ENCODE data around the gene EHMT1. TPM values are rescaled to one million over a fixed set of nuclear protein-coding genes. Genes with fewer than 3 reads are reported as not detected.

EHMT1 gene
- polyA plus RNA-seq, 1 of the 3 experiments (the other 2 are of a cell fraction): 39.5 TPM

DNA sequence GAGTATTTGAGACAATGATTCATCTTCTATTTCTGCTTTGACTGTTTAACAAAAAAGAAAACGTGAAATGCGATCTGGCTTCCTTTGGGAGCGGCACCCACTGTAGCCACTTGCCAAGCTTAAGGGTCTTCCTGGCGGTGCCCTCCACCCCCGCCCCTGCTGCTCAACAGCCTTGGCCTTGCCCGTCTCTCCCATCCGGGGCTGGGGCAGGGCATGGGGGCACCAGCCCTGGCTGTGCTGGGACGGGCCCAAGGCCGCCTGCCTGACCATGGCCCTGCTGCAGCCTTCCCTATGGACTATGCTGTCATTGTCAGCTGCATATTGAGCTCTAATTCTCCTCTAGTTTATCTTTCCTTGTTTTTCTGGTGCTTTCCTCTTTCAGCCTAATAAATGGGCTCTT lies 143.0 kb downstream of the EHMT1 start:
- TF ChIP-seq, protein P1, sequence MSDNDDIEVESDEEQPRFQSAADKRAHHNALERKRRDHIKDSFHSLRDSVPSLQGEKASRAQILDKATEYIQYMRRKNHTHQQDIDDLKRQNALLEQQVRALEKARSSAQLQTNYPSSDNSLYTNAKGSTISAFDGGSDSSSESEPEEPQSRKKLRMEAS (IDR thresholded peaks at IDR 0.05; ENCODE audit: low read depth): no peak
- no peak for TF ChIP-seq TCF12 (IDR thresholded peaks at IDR 0.05)
- TF ChIP-seq, protein P2, sequence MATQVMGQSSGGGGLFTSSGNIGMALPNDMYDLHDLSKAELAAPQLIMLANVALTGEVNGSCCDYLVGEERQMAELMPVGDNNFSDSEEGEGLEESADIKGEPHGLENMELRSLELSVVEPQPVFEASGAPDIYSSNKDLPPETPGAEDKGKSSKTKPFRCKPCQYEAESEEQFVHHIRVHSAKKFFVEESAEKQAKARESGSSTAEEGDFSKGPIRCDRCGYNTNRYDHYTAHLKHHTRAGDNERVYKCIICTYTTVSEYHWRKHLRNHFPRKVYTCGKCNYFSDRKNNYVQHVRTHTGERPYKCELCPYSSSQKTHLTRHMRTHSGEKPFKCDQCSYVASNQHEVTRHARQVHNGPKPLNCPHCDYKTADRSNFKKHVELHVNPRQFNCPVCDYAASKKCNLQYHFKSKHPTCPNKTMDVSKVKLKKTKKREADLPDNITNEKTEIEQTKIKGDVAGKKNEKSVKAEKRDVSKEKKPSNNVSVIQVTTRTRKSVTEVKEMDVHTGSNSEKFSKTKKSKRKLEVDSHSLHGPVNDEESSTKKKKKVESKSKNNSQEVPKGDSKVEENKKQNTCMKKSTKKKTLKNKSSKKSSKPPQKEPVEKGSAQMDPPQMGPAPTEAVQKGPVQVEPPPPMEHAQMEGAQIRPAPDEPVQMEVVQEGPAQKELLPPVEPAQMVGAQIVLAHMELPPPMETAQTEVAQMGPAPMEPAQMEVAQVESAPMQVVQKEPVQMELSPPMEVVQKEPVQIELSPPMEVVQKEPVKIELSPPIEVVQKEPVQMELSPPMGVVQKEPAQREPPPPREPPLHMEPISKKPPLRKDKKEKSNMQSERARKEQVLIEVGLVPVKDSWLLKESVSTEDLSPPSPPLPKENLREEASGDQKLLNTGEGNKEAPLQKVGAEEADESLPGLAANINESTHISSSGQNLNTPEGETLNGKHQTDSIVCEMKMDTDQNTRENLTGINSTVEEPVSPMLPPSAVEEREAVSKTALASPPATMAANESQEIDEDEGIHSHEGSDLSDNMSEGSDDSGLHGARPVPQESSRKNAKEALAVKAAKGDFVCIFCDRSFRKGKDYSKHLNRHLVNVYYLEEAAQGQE (IDR thresholded peaks at IDR 0.05; ENCODE audit: low read depth, low read length): no peak
- no peak for TF ChIP-seq YY1 (IDR thresholded peaks at IDR 0.05; ENCODE audit: low read depth)
- no peak for TF ChIP-seq MEF2A (IDR thresholded peaks at IDR 0.05; ENCODE audit: borderline replicate concordance, low read depth)
- TF ChIP-seq, protein P3, sequence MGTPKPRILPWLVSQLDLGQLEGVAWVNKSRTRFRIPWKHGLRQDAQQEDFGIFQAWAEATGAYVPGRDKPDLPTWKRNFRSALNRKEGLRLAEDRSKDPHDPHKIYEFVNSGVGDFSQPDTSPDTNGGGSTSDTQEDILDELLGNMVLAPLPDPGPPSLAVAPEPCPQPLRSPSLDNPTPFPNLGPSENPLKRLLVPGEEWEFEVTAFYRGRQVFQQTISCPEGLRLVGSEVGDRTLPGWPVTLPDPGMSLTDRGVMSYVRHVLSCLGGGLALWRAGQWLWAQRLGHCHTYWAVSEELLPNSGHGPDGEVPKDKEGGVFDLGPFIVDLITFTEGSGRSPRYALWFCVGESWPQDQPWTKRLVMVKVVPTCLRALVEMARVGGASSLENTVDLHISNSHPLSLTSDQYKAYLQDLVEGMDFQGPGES (IDR thresholded peaks at IDR 0.05; ENCODE audit: low read depth, low read length): no peak
- TF ChIP-seq, protein P4, sequence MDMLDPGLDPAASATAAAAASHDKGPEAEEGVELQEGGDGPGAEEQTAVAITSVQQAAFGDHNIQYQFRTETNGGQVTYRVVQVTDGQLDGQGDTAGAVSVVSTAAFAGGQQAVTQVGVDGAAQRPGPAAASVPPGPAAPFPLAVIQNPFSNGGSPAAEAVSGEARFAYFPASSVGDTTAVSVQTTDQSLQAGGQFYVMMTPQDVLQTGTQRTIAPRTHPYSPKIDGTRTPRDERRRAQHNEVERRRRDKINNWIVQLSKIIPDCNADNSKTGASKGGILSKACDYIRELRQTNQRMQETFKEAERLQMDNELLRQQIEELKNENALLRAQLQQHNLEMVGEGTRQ (IDR thresholded peaks at IDR 0.05; ENCODE audit: borderline replicate concordance, low read depth, low read length): no peak
- TF ChIP-seq ELF1 (IDR thresholded peaks at IDR 0.05): no peak
- TF ChIP-seq TAF1 (IDR thresholded peaks at IDR 0.05; ENCODE audit: borderline replicate concordance, low read depth, low read length): no peak
- no peak for TF ChIP-seq MXI1 (IDR thresholded peaks at IDR 0.05; ENCODE audit: low read depth, low read length)
- ChIA-PET POLR2A (no interaction called here), CTCF (interaction anchor here (1.4 kb wide), 1 partner anchor 89 kb away, joined by 5 read pairs; no protein-coding TSS in a partner anchor)
- H3K4me1 ChIP-seq (ENCODE audit: control insufficient read depth in 1 of 2, insufficient read depth in 2 of 2, low read depth in 1 of 2, low read length in 1 of 2): peaks cover 0 to 10% of the 10 kb centered on the region in 2 experiments; a peak in 1 of 4 replicates
- H3K79me2 ChIP-seq (ENCODE audit: insufficient read depth): peaks cover 10% of the 10 kb centered on the region
- no peaks in the 10 kb centered on the region for H4K20me1 ChIP-seq (ENCODE audit: insufficient read depth)
- no peaks in the 10 kb centered on the region for H3K27me3 ChIP-seq (ENCODE audit: insufficient read depth)
- 91% methylated on average over 6 of the region's 9 CpGs for WGBS (ENCODE audit: low lambda C conversion rate)
- H3K9me3 ChIP-seq: no peaks in the 10 kb centered on the region
- no peak overlapping the region for H2AFZ ChIP-seq (ENCODE audit: low read depth)
- H3K36me3 ChIP-seq (replicated peaks in 1 of 2; ENCODE audit: control insufficient read depth in 1 of 2, insufficient read depth in 2 of 2, low read length in 1 of 2): peaks cover 27 to 54% of the 10 kb centered on the region in 2 experiments
- no peaks in the 10 kb centered on the region for H3F3A ChIP-seq (replicated peaks; ENCODE audit: insufficient read depth)
- no peak overlapping the region for H3K4me3 ChIP-seq (ENCODE audit: low read depth in 2 of 2, low read length in 1 of 2)
- H3K9me2 ChIP-seq: no peaks in the 10 kb centered on the region
- H3K9ac ChIP-seq: no peak overlapping the region
- no peak overlapping the region for H3K4me2 ChIP-seq
- H3K27ac ChIP-seq (ENCODE audit: low read depth in 2 of 2, low read length in 1 of 2): no peak overlapping the region
- DNase-seq: no peak
